HCT116 (cell line): ENCODE results near the gene IRF2BP1. TPM values are rescaled to one million over a fixed set of nuclear protein-coding genes. Genes with fewer than 3 reads are reported as not detected.

ENCODE experiments used
- ATAC-seq: fragments of 200-7000 bp; cut with Tn5 transposase; 2 replicates; pipeline ENCODE4 v1.9.1; 2020; ENCODE audit warnings: mild to moderate bottlenecking, moderate library complexity
- BruUV-seq: library from RNA; stranded (reverse); fragments of 400-500 nt; replicated peaks from 2 replicates; lab custom pipeline; 2021; lab: Mats Ljungman, UMichigan
- CTCF ChIA-PET: fragments of 300-600 bp; sonication (Branson Sonifier 250); formaldehyde crosslinking; loops from one replicate; lab custom pipeline; 2021; ENCODE audit warnings: antibody characterized with exemption; lab: Charles Lee
- POLR2A ChIA-PET: fragments of 300-600, 350-600 bp; sonication (Branson Sonifier 250); formaldehyde crosslinking; loops from one replicate; lab custom pipeline; 2021; ENCODE audit warnings: antibody characterized with exemption; lab: Charles Lee
- RAD21 ChIA-PET, 2 experiments: fragments of 300-600 bp; sonication (Branson Sonifier 250); formaldehyde crosslinking; loops; one replicate each; lab custom pipeline; 2023; ENCODE audit warnings: low total read pairs in 2 of 2; ENCODE audit not compliant: uncharacterized antibody in 2 of 2, unreplicated experiment in 2 of 2, low non-redundant PET in 1 of 2; lab: Charles Lee
- DNase-seq: peaks from one replicate; pipeline ENCODE4 v3.0.0-alpha.2; 2010; ENCODE audit warnings: low read depth, low spot score
- H2AFZ ChIP-seq: fragments of 200-600 bp; shearing (Covaris generic), sonication (generic); 2 replicates; pipeline ENCODE4 v1.6.1; 2017; ENCODE audit warnings: low read depth, mixed run types, mixed read lengths, antibody characterized with exemption, low read length; ENCODE audit not compliant: poor library complexity, severe bottlenecking
- H3K27ac ChIP-seq: 2 replicates; pipeline ENCODE4 v1.5.1; 2012; ENCODE audit warnings: low read depth, low read length
- H3K27me3 ChIP-seq: fragments of 200-600 bp; sonication (generic); 2 replicates; pipeline ENCODE4 v1.6.1; 2016; ENCODE audit warnings: mixed run types, low read length, mixed read lengths; ENCODE audit not compliant: insufficient read depth
- H3K36me3 ChIP-seq, 2 experiments: fragments of 200-500 bp in 1 of 2; fragments of 200-600 bp in 1 of 2; sonication (Bioruptor generic) in 1 of 2; sonication (generic) in 1 of 2; 2 replicates each; pipeline versions ENCODE4 v1.5.1 to v1.6.1; 2014 to 2016; ENCODE audit warnings: low read length in 2 of 2, inconsistent platforms in 1 of 2, mixed read lengths in 1 of 2, mixed run types in 1 of 2; ENCODE audit not compliant: insufficient read depth in 2 of 2, control insufficient read depth in 1 of 2
- H3K4me1 ChIP-seq, 2 experiments: fragments of 200-600 bp in 1 of 2; sonication (generic) in 1 of 2; 2 replicates each; pipeline versions ENCODE4 v1.5.1 to v1.6.1; 2012 to 2017; ENCODE audit warnings: low read length in 2 of 2, inconsistent platforms in 1 of 2, mild to moderate bottlenecking in 1 of 2, mixed read lengths in 1 of 2, mixed run types in 1 of 2, moderate library complexity in 1 of 2; ENCODE audit not compliant: insufficient read depth in 2 of 2, control insufficient read depth in 1 of 2
- H3K4me2 ChIP-seq: fragments of 200-600 bp; sonication (generic); 2 replicates; pipeline ENCODE4 v1.6.1; 2017; ENCODE audit warnings: mixed run types, low read length, mixed read lengths
- H3K4me3 ChIP-seq, 2 experiments: fragments of 200-600 bp in 1 of 2; sonication (generic) in 1 of 2; replicated peaks in 1 of 2; 2 replicates each; pipeline ENCODE4 v1.5.1; 2011 to 2016; ENCODE audit warnings: low read length in 2 of 2, control low read depth in 1 of 2, low read depth in 1 of 2, mild to moderate bottlenecking in 1 of 2, mixed read lengths in 1 of 2, mixed run types in 1 of 2
- H3K79me2 ChIP-seq: fragments of 200-600 bp; sonication (generic); 2 replicates; pipeline ENCODE4 v1.6.1; 2017; ENCODE audit warnings: mild to moderate bottlenecking, mixed run types, low read length, moderate library complexity, mixed read lengths; ENCODE audit not compliant: insufficient read depth
- H3K9ac ChIP-seq: fragments of 200-600 bp; sonication (generic); 2 replicates; pipeline ENCODE4 v1.6.1; 2016; ENCODE audit warnings: low read length, mixed read lengths
- H3K9me2 ChIP-seq: fragments of 200-600 bp; sonication (generic), shearing (Covaris generic); 2 replicates; pipeline ENCODE4 v1.6.1; 2017; ENCODE audit warnings: mixed run types, mild to moderate bottlenecking, moderate library complexity; ENCODE audit not compliant: insufficient read depth
- H3K9me3 ChIP-seq, 2 experiments: fragments of 200-500 bp in 1 of 2; fragments of 200-600 bp in 1 of 2; sonication (Bioruptor generic) in 1 of 2; sonication (generic) in 1 of 2; 2 replicates each; pipeline ENCODE4 v1.6.1; 2014 to 2017; ENCODE audit warnings: low read length in 2 of 2, mixed read lengths in 2 of 2, inconsistent platforms in 1 of 2, low read depth in 1 of 2, mild to moderate bottlenecking in 1 of 2, mixed run types in 1 of 2, moderate library complexity in 1 of 2; ENCODE audit not compliant: control insufficient read depth in 1 of 2, insufficient read depth in 1 of 2
- H4K20me1 ChIP-seq: fragments of 200-600 bp; sonication (generic), shearing (Covaris generic); 2 replicates; pipeline ENCODE4 v1.6.1; 2017; ENCODE audit warnings: mixed run types, mild to moderate bottlenecking, moderate library complexity; ENCODE audit not compliant: insufficient read depth
- ATF3 ChIP-seq: IDR thresholded peaks from 2 replicates; pipeline ENCODE4 v1.6.1; 2012
- CBX3 ChIP-seq: IDR thresholded peaks from 2 replicates; pipeline ENCODE4 v1.6.1; 2012; ENCODE audit warnings: low read depth
- CEBPB ChIP-seq: IDR thresholded peaks from 2 replicates; pipeline ENCODE4 v1.6.1; 2012; ENCODE audit warnings: low read depth
- EGR1 ChIP-seq: IDR thresholded peaks from 2 replicates; pipeline ENCODE4 v1.6.1; 2012; ENCODE audit warnings: low read depth
- ELF1 ChIP-seq: IDR thresholded peaks from 2 replicates; pipeline ENCODE4 v1.6.1; 2012; ENCODE audit warnings: low read depth, borderline replicate concordance
- EZH2phosphoT487 ChIP-seq: fragments of 200-600 bp; IDR thresholded peaks from 2 replicates; pipeline ENCODE4 v1.6.1; 2018; ENCODE audit warnings: antibody characterized with exemption, borderline replicate concordance
- JUND ChIP-seq: IDR thresholded peaks from 2 replicates; pipeline ENCODE4 v1.6.1; 2012
- MAX ChIP-seq: IDR thresholded peaks from 2 replicates; pipeline ENCODE4 v1.6.1; 2012
- POLR2AphosphoS5 ChIP-seq: IDR thresholded peaks from 2 replicates; pipeline ENCODE4 v1.6.1; 2011; ENCODE audit warnings: mild to moderate bottlenecking, low read depth, low read length, moderate library complexity
- RAD21 ChIP-seq: IDR thresholded peaks from 2 replicates; pipeline ENCODE4 v1.6.1; 2012; ENCODE audit warnings: low read depth, mild to moderate bottlenecking
- SIN3A ChIP-seq: IDR thresholded peaks from 2 replicates; pipeline ENCODE4 v1.6.1; 2012; ENCODE audit warnings: low read depth
- SP1 ChIP-seq: IDR thresholded peaks from 2 replicates; pipeline ENCODE4 v1.6.1; 2012; ENCODE audit warnings: low read depth
- SRF ChIP-seq: IDR thresholded peaks from 2 replicates; pipeline ENCODE4 v1.6.1; 2012; ENCODE audit warnings: low read depth
- TCF7L2 ChIP-seq: IDR thresholded peaks from 2 replicates; pipeline ENCODE4 v1.7.0; 2011; ENCODE audit warnings: borderline replicate concordance, inconsistent platforms; ENCODE audit not compliant: insufficient read depth, insufficient read length; ENCODE audit errors: extremely low read depth
- YY1 ChIP-seq: IDR thresholded peaks from 2 replicates; pipeline ENCODE4 v1.6.1; 2011; ENCODE audit warnings: low read length, low read depth, moderate library complexity, mild to moderate bottlenecking; ENCODE audit not compliant: insufficient replicate concordance; ENCODE audit errors: extremely low read depth
- ZFX ChIP-seq: fragments of 450-650 bp; IDR thresholded peaks from 2 replicates; pipeline ENCODE4 v1.6.1; 2017
- ZNF274 ChIP-seq: fragments of 200-500 bp; sonication (Bioruptor generic); IDR thresholded peaks from 2 replicates; pipeline ENCODE4 v1.6.1; 2014; ENCODE audit warnings: mild to moderate bottlenecking, low read depth, low read length, inconsistent platforms
- intact Hi-C: fragments of 100-400 bp; cut with micrococcal nuclease; formaldehyde crosslinking; loops from 2 replicates; pipeline ENCODE4 v1.10.0; 2022
- total RNA-seq: library from RNA; stranded (reverse); gene quantifications from one replicate; pipeline ENCODE4 v1.2.1, GENCODE V29; 2021; ENCODE audit not compliant: unreplicated experiment

Gene IRF2BP1
- total RNA-seq, 1 experiment from 2014 or later: 33.9 TPM

GRCh38 chr19:45878043-45878794 is 7.7 kb downstream of the IRF2BP1 start:
- Histone ChIP-seq H3K4me3 (no peak overlapping the region), H3K4me1 (peaks cover 22 to 37% of the 10 kb centered on the region in 2 experiments), H3K9me2 (no peaks in the 10 kb centered on the region), H3K36me3 (no peaks in the 10 kb centered on the region), H3K79me2 (no peaks in the 10 kb centered on the region), H3K27ac (no peak overlapping the region), H4K20me1 (no peaks in the 10 kb centered on the region), H3K4me2 (peak overlapping the region; percentile 41), H3K27me3 (no peaks in the 10 kb centered on the region), H3K9ac (no peak overlapping the region), H2AFZ (no peak overlapping the region), H3K9me3 (no peaks in the 10 kb centered on the region)
- ATAC-seq: peak; percentile 45
- TF ChIP-seq JUND: peak; percentile 63
- no peak for TF ChIP-seq POLR2AphosphoS5
- TF ChIP-seq MAX: peak; percentile 81
- peak; percentile 97 for TF ChIP-seq SIN3A
- TF ChIP-seq CBX3: 0 out of 2 replicates have a peak, but pooled peaks have one; percentile 25
- ChIA-PET POLR2A (no interaction called here), RAD21 (no interaction called here), CTCF (interaction anchor here (5.0 kb wide), 1 partner anchor 14 kb away, joined by 45 read pairs; the partner anchor contains the start of genes FOXA3 and SYMPK)
- no peak for DNase-seq
- no TSS peak for BruUV-seq
- intact Hi-C loops: no loop called here

GRCh38 chr19:45876411-45877197 is 9.3 kb downstream of the IRF2BP1 start:
- no peaks in the 10 kb centered on the region for H4K20me1 ChIP-seq
- no peaks in the 10 kb centered on the region for H3K79me2 ChIP-seq
- TF ChIP-seq RAD21 (no peak), ZFX (no peak), ELF1 (no peak), EZH2phosphoT487 (no peak), SP1 (no peak), EGR1 (no peak), SIN3A (no peak), JUND (no peak), ATF3 (no peak), SRF (no peak), ZNF274 (no peak), POLR2AphosphoS5 (no peak), TCF7L2 (no peak), YY1 (no peak), MAX (no peak), CEBPB (no peak), CBX3 (no peak)
- TF ChIP-seq, all 23 proteins: peak for 0
- ChIA-PET RAD21 (interaction anchor here in 1 of 2 experiments (0.6 kb wide), 1 partner anchor 60 kb away, joined by 3 read pairs; no protein-coding TSS in a partner anchor), CTCF (interaction anchor here (0.7 kb wide), 1 partner anchor 13 kb away, joined by 4 read pairs; no protein-coding TSS in a partner anchor), POLR2A (no interaction called here)
- ATAC-seq (no peak), DNase-seq (no peak)
- Histone ChIP-seq H3K9me2 (no peaks in the 10 kb centered on the region), H2AFZ (no peak overlapping the region), H3K36me3 (no peaks in the 10 kb centered on the region; a peak in 1 of 4 replicates), H3K9me3 (no peaks in the 10 kb centered on the region), H3K27ac (no peak overlapping the region), H3K4me2 (no peak overlapping the region), H3K4me3 (no peak overlapping the region), H3K27me3 (no peaks in the 10 kb centered on the region), H3K4me1 (peaks cover 9 to 21% of the 10 kb centered on the region in 2 experiments; a peak in 3 of 4 replicates), H3K9ac (no peak overlapping the region)
- intact Hi-C loops: no loop called here
- no TSS peak for BruUV-seq
